Kidney (tissue), 14 donors: Measurements from ENCODE around the gene SC5D. TPM values are rescaled to one million over a fixed set of nuclear protein-coding genes. Genes with fewer than 3 reads are reported as not detected.

ENCODE experiments used
- DNase-seq, 5 donors: peaks; one replicate each; pipeline ENCODE4 v3.0.0-alpha.2; 2013 to 2020
- FAIRE-seq: peaks from 2 replicates; lab custom pipeline; 2012; peaks lifted over from hg19 to GRCh38; lab: Jason Lieb, UNC
- H3K27ac ChIP-seq, 2 donors: one replicate each; pipeline ENCODE4 v1.7.0; 2013; ENCODE audit warnings: low read depth in 2 of 2, low read length in 2 of 2, inconsistent platforms in 1 of 2
- H3K27me3 ChIP-seq: one replicate; pipeline ENCODE4 v1.7.1; 2013; ENCODE audit warnings: low read length, inconsistent platforms; ENCODE audit not compliant: control insufficient read depth, insufficient read depth
- H3K36me3 ChIP-seq, 3 donors: one replicate each; pipeline versions ENCODE4 v1.7.0 to v1.7.1; 2013; ENCODE audit warnings: low read length in 3 of 3, control low read depth in 1 of 3, inconsistent platforms in 1 of 3; ENCODE audit not compliant: insufficient read depth in 3 of 3, control insufficient read depth in 2 of 3
- H3K4me1 ChIP-seq, 3 donors: one replicate each; pipeline versions ENCODE4 v1.7.0 to v1.7.1; 2013; ENCODE audit warnings: low read length in 3 of 3, inconsistent platforms in 1 of 3, low read depth in 1 of 3; ENCODE audit not compliant: control insufficient read depth in 2 of 3, insufficient read depth in 2 of 3
- H3K4me3 ChIP-seq, 3 donors: one replicate each; pipeline versions ENCODE4 v1.7.0 to v1.8.1; 2013; ENCODE audit warnings: low read length in 3 of 3, control low read depth in 1 of 3, inconsistent platforms in 1 of 3
- H3K9ac ChIP-seq, 3 donors: one replicate each; pipeline versions ENCODE4 v1.7.0 to v1.7.1; 2013; ENCODE audit warnings: low read length in 3 of 3, control low read depth in 1 of 3, inconsistent platforms in 1 of 3
- H3K9me3 ChIP-seq, 3 donors: one replicate each; pipeline versions ENCODE4 v1.7.0 to v1.7.1; 2013; ENCODE audit warnings: low read length in 3 of 3, control low read depth in 1 of 3, inconsistent platforms in 1 of 3; ENCODE audit not compliant: control insufficient read depth in 2 of 3, insufficient read depth in 1 of 3
- intact Hi-C: fragments of 100-400 bp; cut with DNase I; formaldehyde crosslinking; loops from one replicate; pipeline ENCODE4 v1.11.1; 2022
- polyA plus RNA-seq: library from polyadenylated mRNA; stranded (reverse); fragments of 350-450 nt; fragmentation: Illumina TruSeq; extraction: RNeasy Lipid Tissue Mini Kit (QIAGEN cat#74804); gene quantifications from one replicate; pipeline ENCODE4 v1.2.3, GENCODE V29; 2014; ENCODE audit warnings: low read depth, low replicate concordance; ENCODE audit not compliant: insufficient read depth
- total RNA-seq: library from RNA; stranded (reverse); fragmentation: NEBNext Ultra II Directional; extraction: Animal tissue kit (Norgen Biotek cat#: 25700); gene quantifications from one replicate; pipeline ENCODE4 v1.2.1, GENCODE V29; 2021
- TF ChIP-seq, protein P1 (sequence below): IDR thresholded peaks from 3 replicates; pipeline ENCODE4 v1.5.1; 2012; ENCODE audit warnings: mild to moderate bottlenecking, moderate library complexity, borderline replicate concordance; ENCODE audit not compliant: insufficient read depth; ENCODE audit errors: extremely low read depth
- donor health status: control.
- donor health status: control.
- donor health status: control.
- donor health status: control.
- donor health status: control.
- donor health status: DM: yes; HTN: yes; CAD: no.
- donor health status: Normal renal cell carcinoma (clear cell type).

The SC5D gene
- total and polyA plus RNA-seq, 2 donors from 2014 or later: 26.6 to 43.3 TPM

DNA sequence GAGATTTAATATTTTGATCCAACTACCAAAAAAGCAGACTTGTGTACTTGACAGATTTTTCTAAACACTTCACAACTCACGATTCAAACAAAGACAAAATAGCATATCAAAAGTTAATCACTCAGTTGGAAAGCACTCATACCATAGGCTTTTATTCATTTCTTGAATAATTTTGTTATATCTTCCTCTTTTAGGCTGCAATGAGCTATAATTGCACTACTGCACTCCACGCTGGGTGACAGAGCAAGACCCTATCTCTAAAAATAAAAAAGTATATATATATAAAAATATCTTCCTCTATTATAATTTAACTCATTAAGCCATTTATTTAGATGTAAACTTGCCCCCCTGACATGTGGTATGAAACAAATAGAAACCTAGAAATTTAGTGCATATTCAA lies 19.9 kb downstream of the SC5D start:
- Histone ChIP-seq H3K9ac (no peak overlapping the region), H3K9me3 (no peaks in the 10 kb centered on the region), H3K36me3 (peaks cover 0 to 5% (median 3%) of the 10 kb centered on the region in 3 donors), H3K27me3 (no peaks in the 10 kb centered on the region), H3K4me3 (no peak overlapping the region), H3K27ac (no peak overlapping the region), H3K4me1 (no peaks in the 10 kb centered on the region)
- no peak for FAIRE-seq
- TF ChIP-seq, protein P1, sequence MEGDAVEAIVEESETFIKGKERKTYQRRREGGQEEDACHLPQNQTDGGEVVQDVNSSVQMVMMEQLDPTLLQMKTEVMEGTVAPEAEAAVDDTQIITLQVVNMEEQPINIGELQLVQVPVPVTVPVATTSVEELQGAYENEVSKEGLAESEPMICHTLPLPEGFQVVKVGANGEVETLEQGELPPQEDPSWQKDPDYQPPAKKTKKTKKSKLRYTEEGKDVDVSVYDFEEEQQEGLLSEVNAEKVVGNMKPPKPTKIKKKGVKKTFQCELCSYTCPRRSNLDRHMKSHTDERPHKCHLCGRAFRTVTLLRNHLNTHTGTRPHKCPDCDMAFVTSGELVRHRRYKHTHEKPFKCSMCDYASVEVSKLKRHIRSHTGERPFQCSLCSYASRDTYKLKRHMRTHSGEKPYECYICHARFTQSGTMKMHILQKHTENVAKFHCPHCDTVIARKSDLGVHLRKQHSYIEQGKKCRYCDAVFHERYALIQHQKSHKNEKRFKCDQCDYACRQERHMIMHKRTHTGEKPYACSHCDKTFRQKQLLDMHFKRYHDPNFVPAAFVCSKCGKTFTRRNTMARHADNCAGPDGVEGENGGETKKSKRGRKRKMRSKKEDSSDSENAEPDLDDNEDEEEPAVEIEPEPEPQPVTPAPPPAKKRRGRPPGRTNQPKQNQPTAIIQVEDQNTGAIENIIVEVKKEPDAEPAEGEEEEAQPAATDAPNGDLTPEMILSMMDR: no peak
- intact Hi-C loops: no loop called here
- DNase-seq: no peak

DNA sequence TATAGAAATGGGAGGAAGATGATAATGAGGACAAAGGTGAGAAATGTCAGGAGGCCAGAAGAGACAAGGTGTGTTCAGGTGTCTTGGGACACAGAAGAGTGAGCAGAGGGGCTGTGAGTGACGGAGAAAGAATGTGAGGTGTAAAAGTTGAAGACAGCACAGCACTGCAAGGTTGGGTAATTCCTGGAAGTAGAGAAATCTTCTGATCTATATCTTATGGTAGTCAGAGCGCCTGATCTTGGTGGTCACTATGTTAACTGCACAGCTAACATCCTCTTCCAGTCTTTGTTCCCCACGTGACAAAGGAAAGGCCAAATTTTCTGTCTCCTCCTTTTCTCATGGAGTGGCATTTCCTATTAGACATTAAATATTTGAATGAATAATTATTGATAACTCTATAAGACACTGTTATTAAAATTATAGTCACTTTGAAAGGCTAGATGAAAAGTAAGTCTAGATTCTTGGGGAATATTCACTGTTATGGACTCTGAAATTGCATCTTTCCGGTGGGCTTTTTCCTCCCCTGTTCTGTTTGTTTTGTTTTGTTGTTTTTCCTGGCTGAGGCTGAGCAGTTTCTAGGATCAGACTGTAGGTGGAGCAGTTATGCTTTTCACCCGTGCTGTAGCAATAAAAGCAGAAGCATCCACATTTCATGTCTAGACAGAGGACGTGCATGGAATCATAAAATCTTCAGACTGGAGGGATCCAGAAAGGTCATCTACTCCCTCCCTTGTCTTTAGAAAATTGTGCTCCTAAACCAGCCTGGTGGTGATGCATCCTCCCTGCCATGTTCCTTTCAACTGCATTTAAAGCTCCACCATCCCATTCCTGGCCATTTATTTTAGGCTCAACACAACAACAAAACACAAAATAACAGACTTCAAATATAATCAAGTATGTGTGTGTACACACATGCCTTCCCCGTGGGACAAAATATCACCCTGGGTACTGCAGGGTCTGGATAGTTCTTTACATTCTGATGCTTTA lies 26.6 kb downstream of the SC5D start:
- Histone ChIP-seq H3K9me3 (no peaks in the 10 kb centered on the region), H3K27ac (no peak overlapping the region), H3K9ac (no peak overlapping the region), H3K36me3 (no peaks in the 10 kb centered on the region), H3K4me3 (no peak overlapping the region), H3K27me3 (no peaks in the 10 kb centered on the region), H3K4me1 (no peaks in the 10 kb centered on the region)
- no peak for FAIRE-seq
- TF ChIP-seq, protein P1: peak; percentile 83
- intact Hi-C loops: no loop called here
- DNase-seq: peak in 4 of 5 donors; percentile 43 to 79 (median 52)

- Histone ChIP-seq H3K27ac (no peak overlapping the region), H3K9ac (no peak overlapping the region), H3K4me3 (no peak overlapping the region), H3K36me3 (no peaks in the 10 kb centered on the region), H3K4me1 (no peaks in the 10 kb centered on the region), H3K9me3 (no peaks in the 10 kb centered on the region), H3K27me3 (no peaks in the 10 kb centered on the region)
- intact Hi-C loops: no loop called here
- DNase-seq: peak in 3 of 5 donors; percentile 20 to 70 (median 67)
- no peak for FAIRE-seq
- TF ChIP-seq, protein P1: peak; percentile 41
Observed at GRCh38 chr11:121321614-121322243, 29.2 kb downstream of the SC5D start.
